ENCODE data around the gene ANTXR2.
"Not testable (repeated sequence)": the region's sequence is repeated elsewhere in the genome, so short reads cannot be mapped to it uniquely, and the experiment has no call there.

The ANTXR2 gene

GRCh38 chr4:80072744-80073472 lies at the start of gene ANTXR2:
ANTXR2 (minus strand) TSS chr4:80073229; CDS start chr4:80072560, 669 bp downstream.
- DNase-seq = peak in 50 of 51 donors; percentile 8 to 75 (median 54)

DNA sequence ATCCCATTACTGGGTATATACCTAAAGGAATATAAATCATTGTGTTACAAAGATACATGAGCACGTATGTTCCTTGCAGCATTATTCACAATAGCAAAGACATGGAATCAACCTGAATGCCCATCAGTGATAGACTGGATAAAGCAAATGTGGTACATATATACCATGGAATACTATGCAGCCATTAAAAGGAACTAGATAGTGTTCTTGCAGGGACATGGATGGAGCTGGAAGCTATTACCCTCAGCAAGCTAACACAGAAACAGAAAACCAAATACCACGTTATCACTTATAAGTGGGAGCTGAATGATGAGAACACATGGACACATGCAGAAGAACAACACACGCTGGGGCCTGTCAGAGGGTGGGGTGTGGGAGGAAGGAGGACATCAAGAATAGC lies 48.8 kb upstream of the ANTXR2 start:
- not testable (repeated sequence) for DNase-seq

GRCh38 chr4:80119620-80120019 lies 46.6 kb upstream of the ANTXR2 start:
- DNase-seq = not testable (repeated sequence)

- DNase-seq = no peak
Measured at GRCh38 chr4:80116516-80116915, 43.5 kb upstream of the ANTXR2 start.

GRCh38 chr4:80115368-80116181 lies 42.5 kb upstream of the ANTXR2 start:
- no peak for DNase-seq

GRCh38 chr4:80114732-80115265 lies 41.8 kb upstream of the ANTXR2 start:
- no peak for DNase-seq

DNA sequence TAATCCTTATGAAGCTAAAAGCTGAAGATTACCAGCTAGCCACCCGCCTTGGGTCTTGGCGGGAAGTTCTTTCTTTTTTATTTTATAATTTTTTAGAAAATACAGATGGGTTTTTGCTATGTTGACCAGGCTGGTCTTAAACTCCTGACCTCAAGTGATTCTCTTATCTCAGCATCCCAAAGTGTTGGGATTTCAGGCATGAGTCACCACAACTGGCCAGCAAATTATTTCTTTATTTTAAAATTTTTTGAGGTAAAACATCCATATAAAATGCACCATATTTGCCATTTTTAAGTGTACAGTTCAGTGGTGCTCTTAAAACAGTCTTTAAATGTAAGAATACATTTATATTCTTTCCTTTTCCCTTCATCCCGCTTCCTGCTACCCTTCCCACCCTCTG lies 40.6 kb upstream of the ANTXR2 start:
- no peak for DNase-seq

DNA sequence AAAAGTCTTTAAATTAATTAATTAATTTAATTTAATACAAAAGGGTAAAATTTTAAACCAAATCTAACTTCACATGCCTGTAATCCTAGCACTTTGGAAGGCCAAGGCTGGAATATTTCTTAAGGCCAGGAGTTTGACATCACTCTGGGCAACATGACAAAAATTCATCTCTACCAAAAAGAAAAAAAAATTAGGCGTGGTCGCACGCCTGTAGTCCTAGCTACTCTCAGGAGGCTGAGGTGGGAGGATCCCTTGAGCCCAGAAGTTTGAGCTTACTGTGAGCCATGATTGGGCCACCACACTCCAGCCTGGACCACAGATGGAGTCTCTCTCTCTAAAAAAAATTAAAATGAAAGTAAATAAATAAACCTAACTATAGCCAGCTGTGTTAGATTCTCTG lies 39.2 kb upstream of the ANTXR2 start:
- no peak for DNase-seq

- DNase-seq = no peak
Measured at GRCh38 chr4:80111276-80111675, 38.2 kb upstream of the ANTXR2 start.

GRCh38 chr4:80107374-80107773 lies 34.3 kb upstream of the ANTXR2 start:
- DNase-seq = no peak

GRCh38 chr4:80104927-80105326 lies 31.9 kb upstream of the ANTXR2 start:
- DNase-seq = no peak

DNA sequence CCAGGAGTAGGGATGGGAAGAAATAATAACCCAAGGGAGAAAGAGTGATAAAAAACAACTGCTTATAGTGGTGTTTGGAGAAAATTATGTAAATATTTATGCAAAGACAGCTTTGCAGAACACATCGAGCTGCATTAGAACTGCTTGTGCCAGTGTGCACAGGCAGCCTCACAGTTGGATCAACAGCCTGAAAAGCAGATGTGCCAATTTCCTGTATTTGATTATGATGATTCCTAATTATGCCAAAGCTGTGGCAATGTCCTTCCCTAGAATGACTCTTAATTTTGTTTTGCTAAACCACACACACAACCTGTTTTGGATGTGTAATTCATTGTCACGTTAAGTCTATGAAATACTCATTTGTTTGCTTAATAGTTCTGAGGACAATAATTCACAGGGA lies 30.6 kb upstream of the ANTXR2 start:
- DNase-seq = no peak

DNA sequence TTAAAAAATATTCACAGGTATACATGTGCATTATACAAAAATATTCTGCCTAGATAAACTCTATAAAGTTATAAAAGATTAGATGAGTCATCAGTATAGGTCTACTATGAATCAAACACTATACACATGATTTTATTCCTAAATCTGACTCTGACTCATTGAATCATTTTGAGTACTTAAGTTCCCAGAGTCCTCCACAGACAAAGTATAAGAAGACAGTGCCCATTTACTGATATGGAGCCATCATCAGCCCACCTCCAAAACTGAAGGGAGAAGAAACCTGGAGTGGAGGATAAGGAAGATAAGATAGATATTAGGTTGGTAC lies 28.7 kb upstream of the ANTXR2 start:
- no peak for DNase-seq

DNA sequence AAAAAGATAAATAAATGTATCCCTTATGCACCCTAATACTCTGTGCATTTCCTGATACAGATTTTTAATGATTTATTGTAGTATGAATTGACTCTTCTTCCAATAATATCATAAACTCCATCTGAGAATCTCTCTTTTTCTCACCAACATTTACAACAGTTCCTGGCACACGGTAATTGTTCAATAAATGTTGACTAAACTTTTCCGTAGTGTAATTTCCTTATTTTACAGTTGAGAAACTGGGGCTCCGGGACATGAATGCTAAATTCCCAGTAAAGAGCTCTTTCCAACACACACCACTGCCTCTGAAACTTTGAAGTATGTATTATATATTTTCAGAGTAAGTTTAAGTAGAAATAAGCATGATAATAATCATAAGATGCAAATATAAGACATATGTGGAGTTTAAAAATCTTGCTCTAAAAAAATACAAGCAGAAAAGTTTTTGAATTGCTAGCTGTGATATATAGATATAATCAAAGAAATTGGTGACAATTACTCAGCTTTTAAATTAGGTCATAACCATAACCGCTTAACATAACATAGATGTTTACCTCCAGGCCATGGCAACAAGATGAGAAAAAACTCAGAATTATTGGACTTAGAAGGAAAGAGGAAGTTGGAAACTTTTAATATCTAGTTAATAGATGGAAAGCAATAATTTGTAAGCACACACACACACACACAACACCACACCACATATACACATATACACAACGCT lies 28.2 kb upstream of the ANTXR2 start:
- DNase-seq = no peak

DNA sequence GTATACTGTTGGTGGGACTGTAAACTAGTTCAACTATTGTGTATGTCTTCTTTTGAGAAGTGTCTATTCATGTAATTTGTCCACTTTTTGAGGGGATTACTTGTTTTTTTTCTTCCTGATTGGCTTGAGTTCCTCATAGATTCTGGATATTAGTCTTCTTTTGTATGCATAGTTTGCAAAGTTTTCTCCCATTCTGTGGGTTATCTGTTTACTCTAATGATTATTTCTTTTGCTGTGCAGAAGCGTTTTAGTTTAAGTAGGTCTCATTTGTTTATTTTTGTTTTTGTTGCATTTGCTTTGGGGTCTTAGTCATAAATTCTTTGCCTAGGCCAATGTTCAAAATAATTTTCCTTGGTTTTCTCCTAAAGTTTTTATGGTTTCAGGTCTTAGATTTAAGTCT lies 26.6 kb upstream of the ANTXR2 start:
- DNase-seq = no peak

DNA sequence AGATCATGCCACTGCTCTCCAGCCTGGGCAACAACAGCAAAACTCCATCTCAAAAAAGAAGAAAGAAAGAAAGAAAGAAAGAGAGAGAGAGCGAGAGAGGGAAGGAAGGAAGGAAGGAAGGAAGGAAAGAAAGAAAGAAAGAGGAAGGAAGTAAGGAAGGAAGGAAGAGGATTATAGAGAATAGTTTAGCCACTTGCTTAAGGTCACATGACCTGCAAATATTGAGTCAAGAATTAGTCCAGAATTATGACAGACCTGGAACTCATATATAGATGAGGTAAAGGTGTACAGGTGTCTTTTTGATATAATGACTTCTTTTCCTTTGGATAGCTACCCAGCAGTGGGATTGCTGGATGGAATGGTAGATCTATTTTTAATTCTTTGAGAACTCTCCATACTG lies 25.6 kb upstream of the ANTXR2 start:
- DNase-seq = no peak

DNA sequence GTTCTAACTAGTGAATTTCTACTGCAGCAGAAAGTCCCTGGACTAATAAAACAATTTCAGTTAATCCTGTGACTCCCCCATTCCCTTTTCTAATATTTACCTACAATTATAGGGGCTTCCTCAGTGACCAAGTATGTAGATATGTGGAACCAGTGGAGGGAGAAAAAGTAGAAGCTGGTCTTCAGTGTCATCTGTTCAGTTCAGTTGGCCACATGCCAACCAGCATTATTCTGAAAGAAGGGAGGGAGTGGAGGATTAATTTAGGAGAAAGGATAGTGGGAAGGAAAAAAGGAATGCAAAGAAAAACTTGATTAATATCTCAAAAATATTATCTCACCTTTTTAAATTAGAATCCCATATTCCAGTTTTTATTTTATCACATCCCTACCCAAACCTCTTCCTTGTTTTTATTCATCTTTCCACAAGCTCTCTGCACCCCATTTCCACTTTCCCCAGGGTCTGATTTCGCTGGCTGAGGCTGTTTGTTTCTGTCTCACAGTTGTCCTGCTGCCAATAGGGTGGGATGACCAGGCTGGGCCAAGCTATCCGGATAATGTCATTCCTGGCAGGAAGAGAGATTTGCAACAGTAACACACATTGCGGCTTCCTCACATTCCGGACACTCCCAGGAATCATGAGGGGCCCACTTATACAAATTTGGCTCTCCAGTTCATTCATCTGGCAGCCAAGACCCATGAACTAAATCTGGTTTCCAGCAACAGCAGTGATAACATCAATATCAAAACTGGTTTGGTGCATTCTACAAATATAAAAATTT lies 24.6 kb upstream of the ANTXR2 start:
- DNase-seq = no peak

- no peak for DNase-seq
Measured at GRCh38 chr4:80096175-80096850, 23.3 kb upstream of the ANTXR2 start.

- DNase-seq = no peak
Measured at GRCh38 chr4:80094191-80094590, 21.2 kb upstream of the ANTXR2 start.

- no peak for DNase-seq
Measured at GRCh38 chr4:80093563-80093962, 20.5 kb upstream of the ANTXR2 start.

DNA sequence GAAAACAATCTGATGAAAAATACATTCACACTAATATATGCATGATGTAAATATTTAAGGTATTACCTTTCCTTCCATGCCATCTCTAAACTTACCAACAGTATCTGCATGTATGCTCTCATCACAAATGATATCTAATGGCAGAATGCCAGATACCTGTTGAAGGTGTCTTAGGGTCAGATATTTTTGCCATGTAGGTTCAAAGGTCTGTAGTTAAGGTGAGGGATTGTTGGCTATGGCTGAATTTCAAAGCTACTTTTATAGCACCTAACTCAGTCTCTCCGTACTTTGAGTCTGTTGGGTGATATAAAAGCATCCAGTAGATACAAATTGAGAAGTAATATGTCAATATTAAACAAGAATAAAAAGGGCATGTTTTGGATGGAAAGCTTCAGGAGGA lies 19.8 kb upstream of the ANTXR2 start:
- no peak for DNase-seq
